Stimulated activated CD8-positive, alpha-beta memory T cell treated with anti-CD3 and anti-CD28 coated beads, Interleukin-15, amount 100 ng/mL, for 1 hour (primary cell): ENCODE results near the gene RALB.
"Not testable (repeated sequence)": the region's sequence is repeated elsewhere in the genome, so short reads cannot be mapped to it uniquely, and the experiment has no call there.

Experiments used
- DNase-seq: peaks from one replicate; pipeline ENCODE4 v3.0.0-alpha.2; 2020; ENCODE audit warnings: low read depth

RALB gene

DNA sequence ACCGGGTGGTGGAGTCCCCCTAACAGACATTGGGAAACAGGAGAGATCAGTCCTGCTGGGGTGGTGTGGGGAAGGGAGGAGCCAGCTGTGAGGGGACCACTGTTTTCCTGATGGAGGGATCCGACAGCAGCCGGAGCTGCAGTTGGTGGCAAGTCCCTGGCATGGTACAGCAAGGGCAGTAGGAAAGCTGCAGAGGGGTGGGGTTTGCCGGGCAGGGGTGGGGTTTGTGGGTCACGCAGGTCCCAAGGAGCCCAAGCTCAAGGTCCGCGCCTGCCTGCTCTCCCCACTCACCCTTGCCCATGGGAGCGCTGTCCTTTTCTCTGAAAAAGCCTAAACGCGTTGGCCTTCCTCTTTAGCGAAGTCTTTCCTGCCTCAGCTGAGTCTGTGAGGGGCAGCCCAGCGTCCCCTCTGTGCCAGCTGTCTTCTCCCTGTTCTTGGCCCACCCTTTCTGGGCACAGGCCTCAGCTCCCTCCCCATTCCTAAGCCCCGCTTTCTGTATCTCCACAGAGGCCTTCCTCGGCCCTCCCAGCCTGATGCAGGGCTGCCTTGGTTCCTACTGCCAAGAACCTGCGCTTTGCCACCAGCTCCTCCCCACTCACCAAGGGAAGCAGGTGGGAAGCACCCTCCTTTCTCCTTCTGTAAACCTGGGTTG is 64.0 kb downstream of the RALB start:
- no peak for DNase-seq

DNA sequence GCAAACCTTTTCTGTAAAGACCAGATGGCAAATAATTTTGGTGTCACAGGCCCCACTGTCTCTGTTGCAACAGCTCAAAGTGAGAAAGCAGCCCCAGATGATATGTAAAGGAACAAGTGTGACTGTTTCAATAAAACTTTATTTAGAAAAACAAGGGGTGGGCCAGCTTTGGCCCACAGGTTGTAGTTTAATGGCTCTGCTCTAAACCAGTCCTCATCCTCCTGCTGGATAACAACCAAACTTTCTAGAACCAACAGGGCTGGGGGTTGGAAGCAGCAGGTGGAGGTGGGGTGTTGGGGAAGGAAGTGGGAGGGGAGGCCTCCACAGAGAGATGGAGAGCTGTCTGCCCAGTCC is 64.5 kb downstream of the RALB start:
- DNase-seq: no peak

DNA sequence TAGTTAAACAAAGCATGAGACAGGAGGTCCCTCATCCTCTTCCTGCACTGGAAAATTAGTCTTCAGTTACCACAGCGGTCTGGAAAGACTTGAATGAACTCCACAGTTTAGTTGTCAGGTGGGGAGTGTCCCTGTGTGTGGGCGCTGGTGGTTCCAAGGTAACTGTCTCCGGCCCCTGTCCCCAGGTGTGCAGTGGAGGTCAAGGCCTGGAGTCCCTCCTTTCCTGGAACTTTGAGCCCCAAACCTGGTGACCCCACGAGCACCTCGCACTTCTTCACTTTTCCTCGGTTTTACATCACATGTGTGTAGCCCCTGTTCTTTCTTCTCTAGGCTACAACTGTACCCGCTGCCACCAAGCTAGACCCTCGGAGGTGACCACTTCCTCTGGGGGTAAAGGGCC is 65.3 kb downstream of the RALB start:
- DNase-seq: no peak

DNA sequence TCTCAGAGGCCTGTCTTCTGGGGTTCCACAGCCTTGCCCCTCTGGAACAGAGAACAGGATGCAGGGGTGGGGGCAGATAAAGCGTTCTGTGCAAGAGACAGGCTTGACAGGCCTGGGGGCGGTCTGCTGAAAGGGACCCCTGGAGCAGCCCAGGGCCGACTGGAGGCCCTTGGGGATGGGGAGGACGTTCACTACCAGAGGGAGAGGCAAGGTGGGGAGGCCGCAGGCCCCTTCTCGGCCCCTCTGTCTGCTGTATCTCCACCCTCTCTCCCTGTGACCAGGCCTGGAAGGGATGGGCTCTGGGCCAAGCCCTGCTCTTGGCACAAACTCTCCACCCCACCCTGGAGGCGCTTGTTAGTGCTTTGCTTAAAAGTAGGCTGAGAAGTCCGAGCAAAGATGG is 66.0 kb downstream of the RALB start:
- no peak for DNase-seq

DNA sequence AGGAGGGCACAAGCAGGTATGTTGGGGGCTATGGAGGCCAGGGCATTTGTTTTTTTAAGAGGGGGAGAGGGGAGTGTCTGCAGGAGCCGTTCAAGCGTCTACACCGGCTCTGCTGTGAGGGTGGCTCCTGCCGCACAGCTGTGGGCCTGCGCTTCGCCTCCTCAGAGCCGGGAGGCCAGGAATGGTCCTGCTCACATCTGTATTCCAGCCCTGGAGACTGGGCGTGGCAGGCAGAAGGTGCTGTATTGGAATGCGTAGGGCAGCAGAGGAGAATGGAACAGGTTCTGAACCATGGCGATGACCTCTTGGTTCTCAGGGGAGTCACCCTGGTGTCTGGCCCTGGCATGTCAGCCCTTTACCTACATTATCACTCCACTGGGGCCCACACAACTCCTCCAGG is 66.5 kb downstream of the RALB start:
- DNase-seq: no peak

DNA sequence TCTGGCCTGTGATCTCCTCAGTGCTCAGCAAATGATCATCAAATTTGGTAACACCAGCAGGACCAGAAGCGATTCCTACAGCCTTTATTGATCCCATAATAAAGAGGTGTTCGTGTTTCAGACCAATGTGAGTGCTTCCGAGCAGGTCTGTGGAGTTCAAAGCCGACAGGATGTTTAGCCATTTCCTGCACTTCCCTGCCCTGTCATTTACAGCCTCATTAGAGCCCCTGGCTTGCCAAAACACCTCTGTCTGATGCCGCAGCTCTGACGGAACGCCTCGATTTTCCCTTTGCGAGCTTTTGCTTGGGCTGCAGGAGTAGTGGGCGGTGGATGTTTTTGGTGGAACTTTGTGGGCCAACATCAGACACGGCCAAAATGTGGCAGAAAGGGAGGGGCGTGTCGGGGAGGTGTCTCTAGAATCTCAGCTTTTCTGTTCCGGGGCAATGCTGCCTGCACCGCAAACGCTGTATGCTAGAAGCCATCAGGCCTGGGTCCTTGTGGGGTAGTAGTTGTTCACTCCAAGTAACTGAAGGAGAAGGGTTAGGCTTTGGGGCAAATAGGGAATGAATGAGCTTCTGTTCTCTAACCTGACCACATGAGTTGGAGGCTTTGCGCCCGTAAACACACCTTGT is 67.2 kb downstream of the RALB start:
- DNase-seq: no peak

DNA sequence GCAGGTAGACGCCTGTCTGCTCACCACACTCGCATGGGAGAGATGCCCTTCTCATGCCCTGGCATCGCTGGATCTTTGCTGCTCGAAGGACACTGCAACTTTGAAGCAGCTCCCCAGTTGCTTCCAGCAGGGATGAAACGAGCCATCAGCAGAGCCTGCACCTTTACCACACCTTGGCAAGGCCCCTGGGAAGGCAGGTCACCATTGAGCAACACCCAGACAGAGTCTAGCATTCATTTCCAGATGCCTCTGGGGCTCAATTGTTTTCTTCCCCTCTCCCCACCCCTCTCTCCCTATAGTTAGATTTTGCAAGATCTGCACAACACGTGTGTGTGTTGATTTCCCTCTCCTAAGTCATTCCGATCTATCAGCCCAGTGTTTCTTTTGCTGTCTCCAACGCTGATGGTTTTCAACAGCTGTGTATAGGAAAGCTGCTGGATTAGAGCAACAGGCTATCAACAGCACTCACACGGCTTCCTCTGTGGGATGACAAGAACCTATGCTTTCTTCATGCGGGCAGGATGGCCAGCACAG is 67.7 kb downstream of the RALB start:
- no peak for DNase-seq

DNA sequence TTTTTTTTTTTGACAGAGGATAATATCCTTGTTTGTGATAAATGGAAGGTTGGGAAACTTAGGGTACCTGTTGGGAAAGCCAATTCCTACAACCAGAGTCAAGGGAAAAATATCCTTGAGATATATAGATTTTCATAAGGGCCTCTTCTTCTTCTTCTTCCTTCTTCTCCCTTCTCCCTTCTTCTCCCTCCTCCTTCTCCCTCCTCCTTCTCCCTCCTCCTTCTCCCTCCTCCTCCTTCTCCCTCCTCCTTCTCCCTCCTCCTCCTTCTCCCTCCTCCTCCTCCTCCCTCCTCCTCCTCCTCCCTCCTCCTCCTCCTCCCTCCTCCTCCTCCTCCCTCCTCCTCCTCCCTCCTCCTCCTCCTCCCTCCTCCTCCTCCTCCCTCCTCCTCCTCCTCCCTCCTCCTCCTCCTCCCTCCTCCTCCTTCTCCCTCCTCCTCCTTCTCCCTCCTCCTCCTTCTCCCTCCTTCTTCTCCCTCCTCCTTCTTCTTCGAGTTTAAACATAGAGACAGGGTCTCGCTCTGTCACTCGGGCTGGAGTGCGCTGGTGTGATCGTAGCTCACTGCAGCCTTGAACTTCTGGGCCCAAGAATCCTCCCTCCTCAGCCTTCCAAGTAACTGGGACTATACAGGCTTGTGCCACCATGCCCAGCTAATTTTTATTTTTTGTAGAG is 68.4 kb downstream of the RALB start:
- DNase-seq: not testable (repeated sequence)

DNA sequence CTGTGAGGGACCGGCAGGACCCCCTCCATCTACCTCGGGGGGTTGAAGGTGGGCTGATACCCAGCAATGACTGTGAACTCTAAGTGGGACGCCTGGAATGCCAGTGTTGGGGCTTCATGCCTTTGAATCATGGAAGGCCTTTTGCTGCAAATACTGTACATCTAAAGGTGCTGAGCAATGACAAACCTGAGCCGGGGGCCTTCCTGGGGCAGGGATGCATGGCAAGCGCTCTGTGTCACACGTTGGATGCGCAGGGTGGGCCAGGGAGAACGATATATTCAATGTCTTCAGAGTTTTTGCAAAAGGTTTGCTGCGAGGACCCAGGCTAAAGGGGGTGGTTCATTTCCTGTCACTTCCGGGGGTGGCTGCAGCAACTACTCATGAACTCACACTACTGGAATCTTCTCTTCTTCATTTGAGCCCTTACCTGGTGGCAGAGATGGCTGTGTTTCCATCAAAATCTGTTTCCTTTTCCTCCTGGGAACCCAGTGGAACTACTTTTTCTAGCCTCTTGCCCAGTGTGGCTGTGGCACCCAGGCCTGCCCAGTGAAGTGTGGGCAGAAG is 69.2 kb downstream of the RALB start:
- DNase-seq: no peak

DNA sequence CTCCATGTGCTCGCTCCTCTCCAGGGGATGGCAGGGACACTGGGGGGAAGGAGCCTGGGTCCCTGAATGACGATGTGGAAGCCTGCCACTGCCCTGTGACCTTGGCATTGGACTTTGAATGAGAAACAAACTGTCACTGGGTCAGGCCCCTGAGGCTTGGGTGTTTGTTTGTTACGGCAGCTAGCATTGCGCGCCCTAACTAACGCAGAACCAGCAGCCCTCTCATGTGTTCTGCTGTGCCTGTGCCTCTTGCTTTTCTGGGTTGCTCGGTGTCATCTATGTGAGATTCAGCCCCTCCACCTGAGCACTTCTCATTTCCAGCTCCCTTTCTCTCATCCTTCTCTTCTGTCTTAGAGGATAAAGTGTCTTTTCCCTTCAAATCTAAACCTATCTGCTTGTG is 69.7 kb downstream of the RALB start:
- DNase-seq: no peak

DNA sequence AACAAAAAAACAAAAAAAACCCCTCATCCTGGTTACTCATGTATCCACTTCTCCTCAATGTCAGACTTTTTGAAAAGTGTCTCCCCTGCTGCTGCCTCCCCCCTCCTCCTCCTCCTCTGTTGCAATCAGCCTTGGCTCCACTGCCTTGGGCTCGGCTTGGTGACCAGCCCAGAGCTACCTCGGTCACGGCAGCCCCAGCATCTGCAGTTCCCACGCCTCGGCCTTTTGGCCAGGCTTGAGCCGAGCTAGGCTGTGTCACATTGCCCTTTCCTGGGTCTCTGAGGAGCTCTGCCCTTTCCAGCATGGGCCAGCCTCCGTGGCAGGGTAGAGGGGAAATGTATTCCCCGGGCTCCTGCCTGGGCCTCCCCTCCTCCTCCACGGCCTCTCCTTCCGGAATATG is 70.6 kb downstream of the RALB start:
- DNase-seq: no peak

DNA sequence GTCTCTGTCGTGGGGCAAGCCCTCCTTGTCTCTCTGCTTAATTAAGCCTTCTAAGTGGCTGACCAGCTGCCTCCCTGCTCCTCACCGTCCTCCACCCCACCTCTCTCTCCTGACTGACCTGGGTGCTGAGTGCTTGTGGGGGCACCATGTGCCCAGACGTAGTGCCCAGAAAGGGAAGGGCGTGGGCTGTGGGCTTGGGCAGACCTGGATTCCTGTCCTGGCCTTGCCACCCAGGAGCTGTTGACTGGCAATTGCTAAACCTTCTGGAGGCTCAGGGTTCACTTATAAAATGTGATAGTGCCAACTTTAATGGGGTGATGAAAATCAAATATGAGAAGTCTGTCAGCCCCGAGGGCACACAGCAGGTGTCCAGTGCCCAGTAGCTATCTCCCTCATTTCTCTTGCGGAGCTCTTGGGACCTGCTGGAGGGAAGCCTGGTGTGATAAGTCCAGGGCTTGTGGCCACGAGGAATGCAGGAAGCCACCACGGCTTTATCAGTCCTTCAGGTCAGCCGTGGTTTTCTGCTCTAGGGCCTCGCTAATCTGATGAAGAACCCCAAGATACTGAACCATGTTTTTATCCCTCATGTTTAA is 71.3 kb downstream of the RALB start:
- DNase-seq: no peak

DNA sequence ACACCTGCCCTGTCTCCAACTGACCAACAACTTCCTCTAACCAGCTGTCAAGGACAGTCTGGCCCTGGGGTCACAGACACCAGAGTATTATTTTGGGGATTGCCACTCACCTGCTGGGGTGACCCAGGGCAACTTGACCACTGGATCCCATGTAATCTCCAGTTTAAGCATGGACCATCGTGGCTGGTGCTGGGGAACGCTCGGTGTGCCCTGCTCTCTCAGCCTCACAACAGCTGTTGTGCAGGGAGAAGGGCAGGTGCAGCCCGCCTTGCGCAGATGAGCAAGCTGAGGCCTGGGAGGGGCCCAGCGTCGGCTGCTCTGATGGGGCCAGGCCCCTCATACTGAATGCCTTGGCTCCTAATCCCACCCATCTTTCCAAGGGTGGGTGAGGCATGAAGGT is 72.3 kb downstream of the RALB start:
- no peak for DNase-seq

DNA sequence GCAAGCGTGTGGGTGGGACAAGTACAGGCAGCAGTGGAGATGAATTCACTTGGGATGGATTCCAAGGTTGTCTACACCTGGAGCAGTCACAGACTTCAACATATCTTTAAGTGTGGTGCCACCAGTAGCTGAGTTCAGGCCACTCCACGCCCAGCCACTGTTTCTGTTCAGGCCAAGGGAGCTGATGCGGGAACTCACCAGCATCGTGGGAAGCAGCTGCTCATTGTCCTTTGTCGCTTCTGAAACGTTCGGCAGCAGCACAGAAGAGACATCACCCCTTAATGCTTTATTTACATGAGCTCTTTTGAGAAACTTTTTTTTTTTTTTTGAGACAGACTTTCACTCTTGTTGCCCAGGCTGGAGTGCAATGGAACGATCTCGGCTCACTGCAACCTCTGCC is 73.4 kb downstream of the RALB start:
- DNase-seq: no peak

DNA sequence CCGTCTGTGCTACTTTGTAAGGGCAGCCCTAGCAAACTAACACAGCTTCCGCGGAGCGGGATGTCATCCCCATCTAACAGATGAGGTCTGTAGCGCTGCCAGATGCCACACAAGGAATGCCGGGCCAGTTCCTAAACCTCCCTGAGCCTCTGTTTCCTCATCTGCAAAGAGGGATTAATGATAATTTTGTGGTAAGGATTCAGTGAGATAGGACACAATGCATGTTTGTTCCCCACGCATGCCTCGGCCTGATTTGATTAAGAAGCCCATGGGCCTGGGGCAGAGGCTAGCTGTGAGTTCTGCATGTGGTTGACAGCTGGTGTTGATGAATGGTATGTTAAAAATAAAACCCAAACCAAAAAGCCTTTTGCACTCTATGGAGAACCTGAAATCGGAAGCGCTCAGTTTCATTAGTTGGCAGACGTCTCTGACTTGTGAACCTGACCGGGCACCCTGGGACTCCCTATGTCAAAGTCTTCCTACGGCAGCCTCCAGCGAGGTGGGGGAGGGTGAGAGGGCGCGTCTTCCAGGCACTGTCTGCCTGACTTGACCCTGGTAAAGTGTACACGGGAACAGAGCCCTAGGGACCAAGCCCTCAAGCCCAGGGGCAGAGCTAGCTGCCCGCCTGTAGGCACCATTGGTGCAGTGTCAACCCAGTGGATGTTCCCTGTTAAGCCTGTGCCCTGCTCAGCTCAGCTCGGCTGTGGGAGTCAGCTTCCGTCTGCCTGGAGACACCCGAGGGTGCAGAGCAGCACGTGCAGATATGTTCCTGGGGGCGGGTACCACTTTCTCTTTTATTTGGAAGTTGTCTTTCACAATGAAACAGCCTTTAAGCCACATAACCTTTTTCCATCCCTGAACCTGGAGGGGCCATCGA is 78.5 kb downstream of the RALB start:
- no peak for DNase-seq

DNA sequence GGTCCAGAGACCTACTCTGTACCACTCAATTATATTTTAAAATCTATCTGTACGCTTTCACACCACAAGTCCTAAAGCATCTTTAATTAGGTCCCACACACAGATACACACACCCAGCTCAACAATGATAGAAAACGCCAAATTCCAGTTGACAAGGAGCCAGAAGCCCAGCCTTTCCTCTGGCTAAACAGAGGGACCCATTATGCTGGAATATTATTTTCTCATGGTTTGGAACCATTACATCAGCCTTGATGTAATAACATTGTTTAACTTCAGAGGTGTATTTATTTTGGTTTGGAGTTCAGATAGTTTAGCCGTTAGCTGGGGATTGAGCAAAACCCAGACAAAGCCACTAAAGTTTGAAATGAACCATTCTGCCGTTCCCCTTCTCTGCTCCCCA is 79.3 kb downstream of the RALB start:
- no peak for DNase-seq

DNA sequence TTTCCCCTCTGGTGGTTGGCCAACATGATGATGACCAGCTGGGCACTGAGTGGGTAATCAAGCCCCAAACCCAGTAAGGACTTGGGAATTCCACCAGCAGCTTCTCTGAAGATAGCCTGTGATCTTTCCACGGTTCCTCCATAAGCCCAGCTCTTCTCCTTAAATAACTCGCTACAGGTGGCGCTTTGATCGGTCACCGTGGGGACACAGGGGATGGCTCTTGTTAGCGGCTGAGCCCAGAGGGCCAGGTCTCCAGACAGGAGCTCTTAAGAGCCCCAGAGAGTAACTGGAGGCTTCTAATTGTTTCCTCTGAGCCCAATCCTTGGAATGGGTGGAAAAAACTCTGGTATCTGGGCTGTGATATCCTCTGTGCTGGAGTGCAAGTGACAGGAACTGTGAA is 79.7 kb downstream of the RALB start:
- no peak for DNase-seq

DNA sequence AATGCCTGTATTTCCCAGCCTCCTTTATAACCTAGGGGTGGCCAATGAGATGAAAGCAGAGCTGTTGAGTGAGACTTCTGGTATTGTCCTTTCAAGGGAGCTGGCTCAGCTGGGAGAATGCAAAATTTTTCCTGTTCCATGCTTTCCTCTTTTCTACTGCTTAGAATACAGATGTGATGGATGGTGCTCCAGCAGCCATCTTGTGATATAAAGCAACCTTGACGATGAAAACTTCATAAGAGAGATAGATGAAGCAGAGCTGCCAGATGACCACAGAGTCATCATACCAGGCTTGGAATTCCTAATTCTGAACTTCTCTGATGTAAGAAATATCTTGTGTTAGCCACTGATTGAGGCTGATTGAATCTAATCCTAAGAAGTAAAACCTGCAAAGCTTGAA is 81.4 kb downstream of the RALB start:
- DNase-seq: no peak

DNA sequence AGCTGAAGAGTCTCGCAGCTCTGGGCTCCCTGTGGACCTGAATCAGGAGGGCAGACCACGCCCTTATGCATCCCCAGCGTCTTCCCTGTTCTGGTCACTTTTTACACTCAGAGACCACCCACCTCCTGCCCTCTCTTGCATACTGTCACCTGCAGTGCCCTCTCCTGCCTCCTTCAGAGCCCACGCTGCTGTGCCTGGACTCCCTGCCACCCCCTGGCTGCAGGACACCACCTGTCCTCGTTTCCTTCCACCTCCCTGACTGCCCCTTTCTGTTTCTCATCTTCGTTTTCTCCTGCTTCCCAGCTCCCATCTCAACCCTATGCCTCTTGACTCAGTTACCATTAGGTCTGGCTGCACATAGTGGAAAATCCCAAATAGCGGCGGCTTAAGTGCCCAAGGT is 84.1 kb downstream of the RALB start:
- DNase-seq: no peak

DNA sequence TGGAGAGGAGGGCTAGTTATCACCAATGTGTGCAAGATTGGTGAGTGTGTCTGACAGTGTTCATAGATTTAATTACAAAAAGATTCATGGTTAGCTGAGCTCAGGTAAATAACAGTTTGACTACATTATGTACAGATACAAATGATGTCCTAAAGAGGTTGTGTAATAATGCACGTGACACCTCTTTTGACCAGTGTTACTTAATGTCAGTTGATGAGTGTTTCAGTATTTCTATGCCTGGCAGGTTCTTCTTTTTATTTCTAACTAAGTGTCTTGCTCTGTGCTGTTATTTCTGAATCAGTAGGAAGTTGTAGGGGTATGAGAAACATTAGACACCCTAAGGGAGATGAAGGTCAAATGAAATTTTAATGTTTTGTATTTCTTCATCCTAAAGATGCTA is 85.4 kb downstream of the RALB start:
- no peak for DNase-seq

DNA sequence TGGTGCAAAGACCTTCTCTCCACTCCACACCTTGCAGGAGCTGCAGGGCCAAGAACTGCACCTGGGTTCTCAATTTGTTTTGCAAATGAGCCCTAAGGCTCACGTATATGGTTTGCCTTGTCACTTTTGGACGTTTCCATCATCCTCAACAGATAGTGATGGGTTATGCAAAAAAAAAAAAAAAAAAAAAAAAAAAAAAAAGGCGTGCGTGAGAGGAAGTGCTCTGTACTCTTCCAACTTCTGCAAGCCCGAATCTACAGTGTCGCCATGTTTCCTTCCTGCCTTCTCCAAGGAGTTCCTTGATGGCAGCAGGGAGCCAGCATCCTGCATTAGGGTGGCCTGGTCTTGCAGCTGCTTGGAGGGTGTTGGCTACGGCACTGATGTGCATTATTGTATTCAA is 89.3 kb downstream of the RALB start:
- no peak for DNase-seq

DNA sequence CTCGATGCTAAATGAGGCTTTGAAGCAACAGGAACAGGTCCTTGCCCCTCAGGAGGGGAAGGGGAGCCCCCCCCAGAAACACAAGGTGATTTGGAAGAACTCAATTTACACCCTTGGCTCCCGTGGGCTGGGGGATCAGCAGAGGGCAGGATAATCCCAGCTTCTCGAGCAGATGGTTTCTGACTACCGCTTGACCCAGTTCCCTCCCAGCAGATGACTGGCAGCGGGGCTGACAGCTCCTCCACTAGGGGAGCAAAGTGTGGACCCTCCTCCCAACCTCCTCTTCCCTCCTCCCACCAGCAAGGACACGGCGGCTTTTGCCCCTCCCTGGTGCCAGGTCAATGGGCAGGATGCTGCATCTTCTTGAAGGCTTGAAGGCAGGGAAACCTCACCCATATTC is 89.8 kb downstream of the RALB start:
- no peak for DNase-seq
